ENCODE measurements around the gene TRAF3IP1. TPM values are rescaled to one million over a fixed set of nuclear protein-coding genes. Genes with fewer than 3 reads are reported as not detected.
A peak's percentile ranks its signal among the peaks of the same experiment; 100 is the strongest.

TRAF3IP1 gene
- total RNA-seq (15.2 and 15.5 TPM in 2 replicates), polyA plus RNA-seq (1.4 and 4.4 TPM in 2 replicates), polyA minus RNA-seq (1.7 and 6.8 TPM in 2 replicates)
- total RNA-seq (2013) = 4.5 TPM

- intact Hi-C loops (cut with micrococcal nuclease) = loop anchor here (1.0 to 5.0 kb wide), 4 partner anchors 31 to 260 kb away; no protein-coding TSS in a partner anchor
- peak within 1 kb of the TSS; percentile 70 for H3K27ac Mint-ChIP-seq
- 0% methylated on average over 58 of the region's 58 CpGs for WGBS (ENCODE audit: insufficient coverage)
- H3K4me1 Mint-ChIP-seq = peaks cover 15% of the 10 kb centered on the region
- H3K4me3 Mint-ChIP-seq = peak within 1 kb of the TSS; percentile 85
- H3K9me3 Mint-ChIP-seq (ENCODE audit: insufficient read depth) = no peaks in the 10 kb centered on the region
- peaks cover 3% of the 10 kb centered on the region for H3K79me2 ChIP-seq (ENCODE audit: control insufficient read depth, insufficient read depth, low read length)
- ATAC-seq (ENCODE audit: low read depth) (peak; percentile 98), DNase-seq (peak; percentile 90)
- no peaks in the 10 kb centered on the region for H3K36me3 ChIP-seq (replicated peaks in 1 of 2; ENCODE audit: control extremely low read depth in 1 of 2, control insufficient read depth in 1 of 2, extremely low read depth in 1 of 2, insufficient read depth in 2 of 2, low read length in 1 of 2)
- H3K4me1 ChIP-seq (ENCODE audit: control insufficient read depth in 2 of 2, insufficient read depth in 2 of 2, low read length in 2 of 2) = peaks cover 12 to 16% of the 10 kb centered on the region in 2 donors
- H3K27ac ChIP-seq (ENCODE audit: low read length in 2 of 2) = no peak within 1 kb of the TSS
- H3K4me2 ChIP-seq (replicated peaks; ENCODE audit: low read depth, low read length, poor library complexity, severe bottlenecking) = peak within 1 kb of the TSS; percentile 95
- H3K27me3 ChIP-seq (replicated peaks in 1 of 4; ENCODE audit: control extremely low read depth in 1 of 4, control insufficient read depth in 3 of 4, insufficient read depth in 4 of 4, low read length in 3 of 4) = peaks cover 0 to 3% (median 0%) of the 10 kb centered on the region in 4 experiments
- no peaks in the 10 kb centered on the region for H3K9me3 ChIP-seq (ENCODE audit: control extremely low read depth in 1 of 3, control insufficient read depth in 2 of 3, insufficient read depth in 1 of 3, low read length in 2 of 3)
- no peak for TF ChIP-seq EZH2 (IDR thresholded peaks at IDR 0.05; ENCODE audit: borderline replicate concordance, insufficient read depth, low read depth, low read length, poor library complexity, severe bottlenecking)
- TF ChIP-seq CTCF (IDR thresholded peaks at IDR 0.05) = no peak
- no peaks in the 10 kb centered on the region for H4K20me1 ChIP-seq (ENCODE audit: control insufficient read depth, insufficient read depth, low read length, poor library complexity, severe bottlenecking)
- CTCF ChIA-PET = no interaction called here
- peaks cover 9% of the 10 kb centered on the region for H3K27me3 Mint-ChIP-seq
- POLR2A ChIA-PET = no interaction called here
- peak within 1 kb of the TSS; percentile 71 for H3K9ac ChIP-seq (ENCODE audit: low read length)
- H2AFZ ChIP-seq (ENCODE audit: insufficient read depth, low read depth, low read length, poor library complexity, severe bottlenecking) = peak within 1 kb of the TSS; percentile 92
- peak within 1 kb of the TSS; percentile 19 to 74 (median 53) for H3K4me3 ChIP-seq (ENCODE audit: control extremely low read depth in 1 of 5, extremely low read depth in 1 of 5, insufficient read depth in 1 of 5, low read depth in 2 of 5, low read length in 4 of 5)
Measured at GRCh38 chr2:238320246-238320647, at the start of gene TRAF3IP1. Gene TRAF3IP1 (plus strand): TSS chr2:238320518. CDS start chr2:238320663, 145 bp downstream.

- intact Hi-C loops (cut with micrococcal nuclease) = no loop called here
- ATAC-seq (ENCODE audit: low read depth) (no peak), DNase-seq (no peak)
- Mint-ChIP-seq H3K4me1 (no peaks in the 10 kb centered on the region), H3K9me3 (ENCODE audit: insufficient read depth) (no peaks in the 10 kb centered on the region), H3K27me3 (no peaks in the 10 kb centered on the region), H3K27ac (no peak overlapping the region), H3K4me3 (no peak overlapping the region)
- TF ChIP-seq EZH2 (IDR thresholded peaks at IDR 0.05; ENCODE audit: borderline replicate concordance, insufficient read depth, low read depth, low read length, poor library complexity, severe bottlenecking) (no peak), CTCF (IDR thresholded peaks at IDR 0.05) (no peak)
- H3K79me2 ChIP-seq (ENCODE audit: control insufficient read depth, insufficient read depth, low read length) = no peaks in the 10 kb centered on the region
- no peaks in the 10 kb centered on the region for H3K9me3 ChIP-seq (ENCODE audit: control extremely low read depth in 1 of 3, control insufficient read depth in 2 of 3, insufficient read depth in 1 of 3, low read length in 2 of 3)
- CTCF ChIA-PET = no interaction called here
- no peaks in the 10 kb centered on the region for H3K27me3 ChIP-seq (replicated peaks in 1 of 4; ENCODE audit: control extremely low read depth in 1 of 4, control insufficient read depth in 3 of 4, insufficient read depth in 4 of 4, low read length in 3 of 4)
- H4K20me1 ChIP-seq (ENCODE audit: control insufficient read depth, insufficient read depth, low read length, poor library complexity, severe bottlenecking) = no peaks in the 10 kb centered on the region
- no peak overlapping the region for H3K4me2 ChIP-seq (replicated peaks; ENCODE audit: low read depth, low read length, poor library complexity, severe bottlenecking)
- POLR2A ChIA-PET = no interaction called here
- H3K27ac ChIP-seq (ENCODE audit: low read length in 2 of 2) = no peak overlapping the region
- H3K4me3 ChIP-seq (ENCODE audit: control extremely low read depth in 1 of 5, extremely low read depth in 1 of 5, insufficient read depth in 1 of 5, low read depth in 2 of 5, low read length in 4 of 5) = no peak overlapping the region
- H3K9ac ChIP-seq (ENCODE audit: low read length) = no peak overlapping the region
- H3K4me1 ChIP-seq (ENCODE audit: control insufficient read depth in 2 of 2, insufficient read depth in 2 of 2, low read length in 2 of 2) = no peaks in the 10 kb centered on the region
- WGBS (ENCODE audit: insufficient coverage) = 99% methylated on average over 9 of the region's 9 CpGs
- peaks cover 0 to 59% of the 10 kb centered on the region in 2 experiments for H3K36me3 ChIP-seq (replicated peaks in 1 of 2; ENCODE audit: control extremely low read depth in 1 of 2, control insufficient read depth in 1 of 2, extremely low read depth in 1 of 2, insufficient read depth in 2 of 2, low read length in 1 of 2)
- no peak overlapping the region for H2AFZ ChIP-seq (ENCODE audit: insufficient read depth, low read depth, low read length, poor library complexity, severe bottlenecking)
Measured at GRCh38 chr2:238270606-238271005, 49.7 kb upstream of the TRAF3IP1 start.

Data from B cell (primary cell).